ENCODE results near the gene HHLA2.

Gene HHLA2

DNA sequence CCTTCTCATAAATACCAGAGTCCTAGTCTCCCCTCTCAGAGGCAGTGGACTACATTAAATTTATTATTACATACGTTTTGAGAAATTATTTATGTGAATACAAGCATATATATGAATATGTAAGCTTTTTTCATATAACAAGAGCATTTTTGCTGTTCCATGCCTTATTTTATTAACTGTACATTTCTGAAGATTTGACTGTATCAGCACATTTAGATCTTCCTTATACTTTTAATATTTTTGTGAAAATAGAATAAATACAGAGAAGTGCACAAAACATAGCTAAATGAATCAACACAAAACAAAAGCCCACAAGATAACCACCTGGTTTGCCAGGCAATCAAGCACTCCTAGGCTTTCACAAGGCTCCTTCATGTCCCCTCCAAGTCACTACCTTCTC is 27.8 kb downstream of the HHLA2 start:
- no peak overlapping the region for H3K4me3 ChIP-seq (ENCODE audit: low read depth, low read length)
- TF ChIP-seq, protein P1, sequence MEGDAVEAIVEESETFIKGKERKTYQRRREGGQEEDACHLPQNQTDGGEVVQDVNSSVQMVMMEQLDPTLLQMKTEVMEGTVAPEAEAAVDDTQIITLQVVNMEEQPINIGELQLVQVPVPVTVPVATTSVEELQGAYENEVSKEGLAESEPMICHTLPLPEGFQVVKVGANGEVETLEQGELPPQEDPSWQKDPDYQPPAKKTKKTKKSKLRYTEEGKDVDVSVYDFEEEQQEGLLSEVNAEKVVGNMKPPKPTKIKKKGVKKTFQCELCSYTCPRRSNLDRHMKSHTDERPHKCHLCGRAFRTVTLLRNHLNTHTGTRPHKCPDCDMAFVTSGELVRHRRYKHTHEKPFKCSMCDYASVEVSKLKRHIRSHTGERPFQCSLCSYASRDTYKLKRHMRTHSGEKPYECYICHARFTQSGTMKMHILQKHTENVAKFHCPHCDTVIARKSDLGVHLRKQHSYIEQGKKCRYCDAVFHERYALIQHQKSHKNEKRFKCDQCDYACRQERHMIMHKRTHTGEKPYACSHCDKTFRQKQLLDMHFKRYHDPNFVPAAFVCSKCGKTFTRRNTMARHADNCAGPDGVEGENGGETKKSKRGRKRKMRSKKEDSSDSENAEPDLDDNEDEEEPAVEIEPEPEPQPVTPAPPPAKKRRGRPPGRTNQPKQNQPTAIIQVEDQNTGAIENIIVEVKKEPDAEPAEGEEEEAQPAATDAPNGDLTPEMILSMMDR (IDR thresholded peaks at IDR 0.05; ENCODE audit: low read depth, low read length, missing control alignments) = no peak
- in situ Hi-C loops (cut with HindIII; ENCODE audit: low sequenced_read_pairs) = no loop called here
- no peak for DNase-seq (ENCODE audit: low read depth)

DNA sequence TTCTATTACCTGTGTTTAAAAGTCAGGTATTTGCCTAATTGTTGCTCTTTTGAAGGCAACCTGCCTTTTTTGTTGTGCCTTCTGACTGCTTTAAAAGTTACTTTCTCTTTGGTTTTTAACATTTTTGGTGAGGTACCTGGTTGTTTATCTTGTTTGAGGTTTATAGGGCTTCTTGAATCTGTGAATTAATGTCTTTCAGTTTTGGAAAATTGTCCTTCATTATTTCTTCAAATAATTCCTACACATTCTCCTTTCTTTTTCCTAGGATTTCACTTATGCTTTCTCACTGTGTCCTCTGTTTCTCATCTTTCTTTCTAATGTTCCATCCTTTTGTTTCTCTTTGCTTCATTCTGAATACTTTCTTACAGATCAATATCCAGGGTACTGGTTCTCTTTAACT is 30.8 kb downstream of the HHLA2 start:
- no peak for DNase-seq (ENCODE audit: low read depth)
- TF ChIP-seq, protein P1 (IDR thresholded peaks at IDR 0.05; ENCODE audit: low read depth, low read length, missing control alignments) = no peak
- no peak overlapping the region for H3K4me3 ChIP-seq (ENCODE audit: low read depth, low read length)
- in situ Hi-C loops (cut with HindIII; ENCODE audit: low sequenced_read_pairs) = no loop called here

DNA sequence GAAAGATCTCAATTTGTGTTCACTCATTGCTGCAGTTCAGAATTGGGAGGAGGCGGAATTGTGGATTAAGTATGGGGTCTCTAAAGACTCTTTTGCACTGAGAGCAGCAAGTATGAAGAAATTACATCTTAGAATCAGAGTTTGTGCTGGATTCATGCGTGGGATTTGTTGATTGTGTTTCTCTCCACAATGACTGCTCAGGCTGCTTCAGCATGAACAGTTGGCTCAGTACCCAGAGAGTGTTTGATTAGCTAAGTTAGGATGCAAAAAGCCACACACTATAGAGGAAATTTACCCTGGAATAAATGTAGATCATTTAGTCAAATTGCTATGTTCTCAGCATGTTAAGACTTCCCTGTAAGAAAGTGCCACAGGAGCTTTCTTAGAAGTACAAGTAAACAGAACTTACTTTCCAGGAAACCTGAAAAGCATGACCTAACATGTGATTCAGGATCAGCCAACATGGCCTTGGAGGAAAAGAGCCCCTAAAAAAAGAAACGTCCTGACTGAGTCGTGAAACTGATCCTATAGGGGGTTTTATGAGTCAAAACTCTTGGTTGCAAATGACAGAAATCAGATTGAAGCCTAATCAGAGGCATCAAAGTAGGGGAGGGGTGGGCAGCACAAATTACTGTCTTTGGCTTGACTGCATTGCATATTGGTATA is 32.6 kb downstream of the HHLA2 start:
- no peak overlapping the region for H3K4me3 ChIP-seq (ENCODE audit: low read depth, low read length)
- DNase-seq (ENCODE audit: low read depth) = no peak
- TF ChIP-seq, protein P1 (IDR thresholded peaks at IDR 0.05; ENCODE audit: low read depth, low read length, missing control alignments) = no peak
- in situ Hi-C loops (cut with HindIII; ENCODE audit: low sequenced_read_pairs) = no loop called here

DNA sequence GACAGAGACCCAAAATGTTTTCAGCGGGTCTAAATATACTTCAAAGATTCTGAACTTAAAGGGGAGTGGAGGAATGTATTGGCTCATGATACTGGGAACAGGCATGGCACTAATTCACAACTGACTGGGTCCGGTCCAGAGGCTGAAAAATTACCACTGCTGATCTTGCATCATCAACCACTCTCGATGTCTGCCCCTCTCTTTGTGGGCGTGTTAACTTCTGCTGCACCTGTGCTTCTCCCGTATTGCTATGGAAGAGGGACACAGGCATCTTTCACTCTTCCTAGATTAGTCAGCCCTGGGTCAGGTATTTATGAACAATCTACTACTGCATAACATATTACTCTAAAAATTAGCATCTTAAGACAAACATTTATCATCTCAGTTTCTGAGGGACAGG is 33.2 kb downstream of the HHLA2 start:
- no peak overlapping the region for H3K4me3 ChIP-seq (ENCODE audit: low read depth, low read length)
- TF ChIP-seq, protein P1 (IDR thresholded peaks at IDR 0.05; ENCODE audit: low read depth, low read length, missing control alignments) = no peak
- in situ Hi-C loops (cut with HindIII; ENCODE audit: low sequenced_read_pairs) = no loop called here
- DNase-seq (ENCODE audit: low read depth) = no peak

DNA sequence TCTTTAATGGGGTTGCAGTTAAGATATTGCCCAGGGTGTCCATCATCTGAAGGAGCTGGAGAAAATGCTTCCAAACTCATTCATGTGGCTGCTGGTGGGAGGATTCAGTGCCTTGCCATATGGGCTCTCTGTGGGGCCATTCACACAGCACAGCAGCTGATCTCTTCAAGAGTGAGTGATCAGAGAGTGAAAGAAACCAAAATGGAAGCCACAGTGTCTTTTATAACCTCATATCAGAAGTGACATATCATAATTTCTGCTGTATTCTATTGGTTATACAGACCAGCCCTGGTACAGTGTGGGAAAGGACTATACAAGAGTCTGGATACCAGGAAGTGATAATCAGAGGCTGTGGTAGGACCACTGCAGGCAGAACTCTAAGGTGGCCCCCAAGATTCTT is 33.6 kb downstream of the HHLA2 start:
- TF ChIP-seq, protein P1 (IDR thresholded peaks at IDR 0.05; ENCODE audit: low read depth, low read length, missing control alignments) = no peak
- in situ Hi-C loops (cut with HindIII; ENCODE audit: low sequenced_read_pairs) = no loop called here
- no peak overlapping the region for H3K4me3 ChIP-seq (ENCODE audit: low read depth, low read length)
- DNase-seq (ENCODE audit: low read depth) = no peak

DNA sequence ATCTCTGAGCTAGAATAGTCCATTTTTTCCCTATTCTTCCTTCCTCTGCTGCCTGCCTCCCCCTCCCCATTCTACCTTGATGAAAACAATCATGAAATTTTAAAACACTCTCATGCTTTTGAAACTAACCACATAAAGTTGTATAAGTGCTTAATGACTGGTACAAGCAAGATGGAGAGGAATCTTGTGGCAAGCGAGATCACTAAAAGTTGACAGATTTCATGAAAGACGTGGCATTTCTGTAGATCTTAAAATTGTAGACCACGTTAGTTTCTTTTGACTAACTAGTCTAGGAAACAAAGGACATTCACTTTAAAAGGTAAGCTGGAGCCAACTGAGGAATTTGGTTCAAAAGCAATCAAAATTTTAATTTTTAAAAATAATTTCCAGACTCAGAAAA is 35.4 kb downstream of the HHLA2 start:
- no peak for DNase-seq (ENCODE audit: low read depth)
- in situ Hi-C loops (cut with HindIII; ENCODE audit: low sequenced_read_pairs) = no loop called here
- TF ChIP-seq, protein P1 (IDR thresholded peaks at IDR 0.05; ENCODE audit: low read depth, low read length, missing control alignments) = no peak
- H3K4me3 ChIP-seq (ENCODE audit: low read depth, low read length) = no peak overlapping the region

All from astrocyte of the cerebellum (primary cell).